Activated gamma-delta T cell treated with anti-CD3 and anti-CD28 coated beads, Interleukin-2, amount 50 U/mL, for 16 hours (primary cell): ENCODE measurements around the gene SPEF2.
"Not testable (repeated sequence)": the region's sequence is repeated elsewhere in the genome, so short reads cannot be mapped to it uniquely, and the experiment has no call there.

Experiments used
- DNase-seq: peaks from one replicate; pipeline ENCODE4 v3.0.0-alpha.2; 2020; ENCODE audit warnings: low read depth

Gene SPEF2

DNA sequence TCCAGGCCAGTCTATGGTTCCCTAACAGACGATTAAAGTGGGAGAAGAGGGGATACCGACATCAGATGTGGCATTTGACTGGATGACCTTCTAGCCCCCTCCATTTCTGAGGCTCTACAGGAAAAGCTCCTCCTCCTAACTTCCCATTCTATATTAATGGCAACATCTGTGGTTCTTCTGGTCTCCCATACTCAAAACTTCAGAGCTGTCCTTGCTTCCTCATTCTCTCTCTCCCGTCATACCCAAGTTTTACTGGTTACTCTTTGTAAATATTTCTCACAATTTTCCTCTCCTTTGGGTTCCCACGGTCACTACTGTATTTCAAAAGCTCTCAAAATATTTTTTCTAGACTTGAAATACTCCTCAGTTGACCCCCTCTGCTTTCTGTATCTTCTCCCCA is 203.1 kb downstream of the SPEF2 start:
- DNase-seq: no peak

DNA sequence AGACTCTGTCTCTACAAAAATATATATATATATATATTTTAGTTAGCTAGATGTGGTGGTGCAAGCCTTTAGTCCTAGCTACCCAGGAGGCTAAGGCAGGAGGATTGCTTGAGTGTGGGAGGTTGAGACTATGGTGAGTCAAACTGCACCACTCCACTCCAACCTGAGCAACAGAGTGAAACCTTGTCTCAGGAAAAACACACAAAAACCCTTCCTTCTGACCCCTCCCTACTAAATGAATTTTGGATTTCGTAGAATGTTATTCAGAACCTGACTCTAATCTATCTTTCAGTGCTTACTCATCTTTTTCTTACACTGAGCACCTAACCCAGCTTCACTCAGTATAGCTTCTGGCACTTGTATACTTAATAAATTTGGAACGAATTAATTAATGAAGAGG is 203.8 kb downstream of the SPEF2 start:
- DNase-seq: no peak

DNA sequence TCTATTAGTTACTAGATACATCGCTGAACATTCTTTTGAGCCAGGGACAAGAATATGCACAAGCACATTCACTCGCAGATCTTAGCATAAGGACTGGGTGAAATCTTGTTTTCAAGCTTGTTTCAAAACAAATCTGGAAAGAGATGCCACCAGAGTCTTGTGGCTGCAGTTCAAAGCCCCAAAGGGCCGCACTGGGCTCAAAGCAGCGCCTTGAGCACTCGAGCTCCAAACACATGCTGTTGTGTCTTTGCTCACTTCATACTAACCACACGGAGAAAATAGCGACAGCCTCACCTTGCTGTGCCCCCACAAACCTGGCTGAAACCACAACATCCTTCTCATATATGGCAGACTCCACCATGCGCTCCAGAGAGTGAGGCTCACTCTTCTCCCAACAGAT is 204.8 kb downstream of the SPEF2 start:
- no peak for DNase-seq

DNA sequence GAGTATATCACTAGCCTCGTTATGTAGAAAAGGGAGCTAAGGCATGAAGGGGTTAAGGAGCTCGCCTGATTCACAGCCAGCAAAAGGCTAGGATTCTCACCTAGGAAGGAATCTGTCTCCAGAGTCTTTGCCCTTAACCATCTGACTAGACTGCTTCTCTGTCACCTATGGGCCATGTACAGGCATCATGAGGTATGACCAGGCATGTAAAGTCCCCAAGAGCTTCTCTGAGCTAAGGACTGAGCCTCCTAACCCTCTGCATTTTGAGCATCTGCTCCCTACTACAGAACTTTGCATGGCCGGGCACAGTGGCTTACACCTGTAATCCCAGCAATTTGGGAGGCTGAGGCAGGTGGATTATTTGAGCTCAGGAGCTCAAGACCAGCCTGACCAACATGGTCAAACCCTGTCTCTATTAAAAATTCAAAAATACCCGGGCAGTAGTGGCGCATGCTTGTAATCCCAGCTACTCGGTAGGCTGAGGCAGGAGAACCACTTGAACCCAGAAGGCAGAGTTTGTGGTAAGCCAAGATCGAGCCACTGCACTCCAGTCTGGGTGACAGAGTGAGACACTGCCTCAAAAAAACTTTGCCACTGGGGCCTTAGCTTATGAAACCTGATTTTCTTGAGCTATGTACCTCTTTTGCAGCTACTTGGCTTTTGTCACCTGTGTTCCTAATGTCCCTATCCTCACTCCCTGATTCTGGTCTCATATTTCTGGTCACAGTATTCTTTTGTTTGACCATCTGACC is 205.9 kb downstream of the SPEF2 start:
- DNase-seq: no peak

DNA sequence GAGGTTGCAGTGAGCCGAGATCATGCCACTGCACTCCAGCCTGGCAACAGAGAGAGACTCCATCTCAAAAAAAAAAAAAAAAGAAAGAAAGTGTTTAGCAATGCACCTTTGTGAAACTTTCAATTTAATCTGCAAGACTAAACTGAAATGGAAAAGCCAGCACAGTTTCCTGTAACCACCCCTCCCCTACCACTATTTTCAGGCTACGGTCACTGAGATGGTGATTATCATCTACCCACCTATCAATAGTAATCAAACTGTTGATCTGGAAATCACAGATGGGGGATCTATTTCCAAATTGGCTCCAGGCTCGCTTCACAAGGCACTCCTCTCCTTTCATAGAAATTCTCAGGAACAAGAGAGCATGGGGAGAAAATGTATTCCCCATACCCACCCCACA is 208.4 kb downstream of the SPEF2 start:
- no peak for DNase-seq

DNA sequence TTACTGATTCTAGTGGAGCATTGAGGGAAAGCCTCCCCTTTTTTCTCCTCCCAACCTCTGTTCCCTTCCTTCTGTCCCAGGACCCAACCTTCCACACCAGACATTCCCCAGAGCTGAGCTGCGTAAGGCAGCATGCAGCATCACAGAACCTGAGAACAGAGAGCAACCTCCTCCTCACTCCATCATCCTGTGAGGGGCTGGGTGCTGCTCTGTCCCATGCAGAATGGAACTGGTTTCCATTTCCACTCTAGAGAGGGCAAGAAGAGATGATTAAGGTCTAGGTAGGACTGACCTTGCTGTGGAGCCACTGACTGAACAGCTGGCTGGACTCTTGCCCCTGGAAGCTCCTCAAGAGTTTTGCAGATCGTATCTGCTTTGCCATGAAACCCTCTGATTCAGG is 208.9 kb downstream of the SPEF2 start:
- no peak for DNase-seq

DNA sequence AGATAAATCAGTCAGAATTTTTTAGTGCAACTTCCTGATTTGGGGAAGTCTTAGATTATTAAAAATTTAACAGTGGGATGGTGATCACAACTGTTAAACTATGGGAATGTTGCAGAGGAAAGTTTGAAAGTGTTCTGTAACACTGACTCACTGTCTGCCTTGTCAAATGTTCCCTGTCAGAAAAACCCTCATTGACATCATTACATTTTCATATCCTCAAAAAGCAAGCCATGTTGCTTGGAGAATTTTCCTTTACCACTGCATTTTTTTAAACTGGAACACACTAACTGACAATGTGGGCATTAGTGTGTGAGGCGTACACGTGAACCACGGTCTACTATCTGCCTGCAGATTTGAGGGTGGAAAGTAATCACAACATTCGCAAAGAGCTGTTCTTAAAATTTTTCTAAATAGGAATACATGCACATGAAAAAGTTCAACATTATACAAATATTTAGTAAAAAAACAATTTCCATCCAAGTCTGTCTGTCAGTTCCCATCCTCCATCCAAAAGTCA is 210.5 kb downstream of the SPEF2 start:
- no peak for DNase-seq

DNA sequence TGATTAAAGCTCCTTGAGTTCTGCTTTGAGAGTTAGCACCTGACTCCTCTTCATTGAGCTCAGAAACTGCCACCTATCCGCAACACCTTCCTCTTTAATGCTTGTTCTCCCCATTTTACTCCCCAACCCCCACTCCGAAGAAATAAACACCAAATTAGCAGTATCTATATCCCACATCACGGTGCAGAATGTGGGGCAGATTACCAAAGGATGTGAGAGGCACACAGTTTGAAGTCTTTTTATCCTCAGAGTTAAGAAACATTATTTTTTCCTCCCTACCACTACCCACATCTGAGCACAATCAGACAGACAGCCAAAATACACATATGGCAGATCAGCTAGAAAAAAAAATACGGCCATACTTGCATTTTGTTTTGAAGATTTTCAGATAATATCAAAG is 212.9 kb downstream of the SPEF2 start:
- DNase-seq: no peak

DNA sequence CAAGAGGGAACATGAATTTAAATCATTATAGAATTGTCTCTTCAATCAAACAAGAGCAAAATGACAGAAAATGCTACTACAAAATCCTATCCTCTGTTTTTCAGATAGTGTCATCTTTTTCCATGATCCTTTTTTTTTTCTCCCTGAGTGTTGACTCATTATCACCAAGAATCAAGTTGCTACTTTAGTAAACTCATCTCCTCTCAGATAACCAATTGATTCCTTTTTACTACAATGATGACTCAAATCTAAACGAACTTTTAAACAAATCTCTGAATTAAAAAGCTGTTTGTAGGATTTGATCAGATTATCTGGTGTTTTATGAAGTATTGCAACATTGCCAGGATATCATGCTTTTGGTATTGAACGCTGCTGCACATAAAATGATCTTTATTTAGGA is 215.1 kb downstream of the SPEF2 start:
- DNase-seq: no peak

DNA sequence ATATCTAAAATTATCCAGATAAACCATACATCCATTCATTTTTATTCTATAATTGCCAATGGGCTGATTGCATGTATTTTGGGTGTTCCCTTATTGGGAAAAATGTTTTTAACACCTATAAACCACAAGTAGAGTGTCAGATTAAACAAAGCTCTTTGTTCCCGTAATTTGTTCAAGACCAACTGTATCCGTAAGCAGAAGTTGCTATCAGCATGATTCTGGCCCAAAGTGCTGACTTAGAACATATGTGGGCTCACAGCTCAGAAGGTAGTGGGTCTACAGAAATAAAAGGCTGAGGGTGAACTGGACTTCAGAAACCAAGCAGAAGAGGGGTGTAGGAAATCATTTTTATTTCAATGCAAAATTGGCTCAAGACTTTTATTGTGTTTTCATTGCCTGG is 215.6 kb downstream of the SPEF2 start:
- no peak for DNase-seq

DNA sequence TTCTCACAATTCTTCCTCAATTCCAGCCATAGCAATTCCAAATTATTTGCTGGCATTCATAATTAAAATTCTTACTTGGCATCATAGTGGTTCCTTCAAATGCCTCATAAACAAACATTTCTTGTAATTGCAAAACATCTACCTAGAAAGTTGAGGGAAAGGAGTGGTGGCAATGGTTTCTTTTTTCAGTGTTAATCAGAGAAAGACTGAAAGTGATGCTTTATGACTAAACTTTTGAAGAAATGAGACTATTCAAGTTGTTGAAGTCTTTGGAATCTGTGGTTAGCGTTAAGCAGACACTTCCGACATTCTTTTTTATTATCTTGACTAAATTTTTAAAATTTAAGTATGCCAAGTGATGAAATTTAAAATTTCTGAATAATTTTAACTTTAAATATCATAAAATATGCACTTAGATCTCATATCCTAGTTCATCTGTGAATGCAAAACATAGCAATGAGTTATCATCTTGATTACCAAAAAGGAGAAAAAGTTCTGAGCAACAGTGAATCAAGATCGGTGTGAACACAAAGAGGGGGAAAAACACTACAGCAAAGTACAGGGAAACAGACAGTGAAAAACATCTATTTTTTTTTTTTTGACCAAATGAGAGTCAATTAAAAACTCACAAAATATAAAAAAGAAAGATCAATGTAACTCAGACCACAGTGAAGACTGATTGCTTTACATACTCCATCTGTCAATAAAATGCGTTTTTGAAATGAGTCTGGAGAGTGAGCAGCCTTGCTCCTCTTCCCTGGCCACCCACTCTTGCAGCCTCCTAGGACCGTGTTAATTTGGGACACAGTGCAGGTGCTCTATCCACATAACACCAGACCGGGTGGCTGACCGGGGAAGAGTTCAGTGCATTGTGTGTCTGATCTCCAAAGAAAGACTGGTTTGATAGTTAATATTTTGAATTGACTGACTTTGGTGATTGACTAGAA is 218.4 kb downstream of the SPEF2 start:
- DNase-seq: no peak

DNA sequence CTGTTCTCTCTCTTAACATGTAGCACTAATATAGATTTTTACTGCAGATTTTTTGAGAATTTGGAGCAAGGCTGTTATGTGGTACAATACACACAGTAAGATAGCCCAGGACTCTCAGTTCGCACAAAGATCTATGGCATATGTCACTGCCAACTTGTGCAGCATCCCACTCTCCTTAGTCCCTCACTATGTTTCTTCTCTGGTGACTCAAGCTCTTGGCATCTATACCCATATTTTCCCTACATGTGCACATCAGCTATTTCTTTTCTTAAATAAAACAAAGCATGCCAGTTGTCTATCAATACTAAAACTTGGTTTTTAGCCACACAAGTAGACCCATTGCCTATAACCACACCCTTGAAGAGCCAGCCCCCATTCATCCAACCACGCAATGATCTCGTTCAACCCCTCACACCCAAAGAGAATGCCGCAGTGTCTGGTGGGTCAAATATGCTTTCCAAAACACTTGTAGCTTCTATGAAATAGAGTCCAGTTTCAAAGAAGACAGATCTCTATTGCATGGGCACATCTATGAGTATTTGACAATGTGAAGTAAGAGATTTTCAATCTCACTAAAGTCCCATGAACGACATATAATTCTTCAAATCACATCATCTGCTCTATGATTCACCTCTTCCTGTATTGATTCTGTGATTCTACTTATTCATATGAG is 220.8 kb downstream of the SPEF2 start:
- DNase-seq: no peak

DNA sequence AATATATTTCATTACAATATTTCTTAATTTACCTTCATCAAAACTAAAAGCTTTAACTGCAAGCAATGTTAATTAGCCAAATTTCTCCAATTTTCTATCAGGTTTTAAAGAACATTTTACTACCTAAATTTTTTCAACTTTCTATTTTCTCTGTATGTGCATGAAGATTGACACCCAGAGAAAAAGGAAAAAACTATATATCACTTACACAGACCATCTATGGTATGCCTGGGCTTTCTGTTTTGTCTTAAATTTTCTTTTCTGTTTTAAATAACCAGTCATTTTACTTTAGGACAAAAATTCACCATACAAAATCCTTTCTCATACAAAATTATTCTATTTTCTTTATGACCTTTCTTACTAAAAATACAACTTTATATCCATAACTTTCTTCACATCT is 225.2 kb downstream of the SPEF2 start:
- no peak for DNase-seq

DNA sequence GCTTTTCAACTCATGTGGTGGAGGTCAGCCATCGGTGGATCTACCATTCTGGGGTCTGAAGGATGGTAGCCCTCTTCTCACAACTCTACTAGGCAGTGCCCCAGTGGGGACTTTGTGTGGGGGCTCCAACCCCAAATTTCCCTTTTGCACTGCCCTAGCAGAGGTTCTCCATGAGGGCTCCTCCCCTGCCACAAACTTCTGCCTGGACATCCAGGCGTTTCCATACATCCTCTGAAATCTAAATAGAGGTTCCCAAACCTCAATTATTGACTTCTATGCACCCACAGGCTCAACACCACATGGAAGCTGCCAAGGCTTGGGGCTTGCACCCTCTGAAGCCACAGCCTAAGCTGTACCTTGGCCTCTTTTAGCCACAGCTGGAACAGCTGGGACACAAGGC is 227.8 kb downstream of the SPEF2 start:
- DNase-seq: not testable (repeated sequence)

DNA sequence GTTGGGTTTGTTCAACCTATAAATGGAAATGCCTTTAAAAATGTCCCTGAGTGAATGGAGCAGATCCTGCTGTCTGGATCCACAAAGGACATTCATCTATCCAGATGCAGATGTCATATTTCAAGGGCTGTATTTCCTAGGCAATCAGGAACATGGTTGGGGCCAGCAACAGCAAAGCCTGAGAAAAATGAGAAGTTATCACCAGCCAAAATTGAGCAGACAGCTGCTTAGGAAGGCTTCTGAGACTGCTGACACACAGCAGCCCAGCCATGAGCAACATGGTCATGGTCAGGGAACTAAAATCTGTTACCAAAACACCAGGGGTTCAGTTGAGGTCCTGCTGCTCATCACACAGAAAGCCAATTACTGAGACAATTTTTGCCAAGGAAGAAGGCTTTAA is 229.8 kb downstream of the SPEF2 start:
- DNase-seq: no peak

DNA sequence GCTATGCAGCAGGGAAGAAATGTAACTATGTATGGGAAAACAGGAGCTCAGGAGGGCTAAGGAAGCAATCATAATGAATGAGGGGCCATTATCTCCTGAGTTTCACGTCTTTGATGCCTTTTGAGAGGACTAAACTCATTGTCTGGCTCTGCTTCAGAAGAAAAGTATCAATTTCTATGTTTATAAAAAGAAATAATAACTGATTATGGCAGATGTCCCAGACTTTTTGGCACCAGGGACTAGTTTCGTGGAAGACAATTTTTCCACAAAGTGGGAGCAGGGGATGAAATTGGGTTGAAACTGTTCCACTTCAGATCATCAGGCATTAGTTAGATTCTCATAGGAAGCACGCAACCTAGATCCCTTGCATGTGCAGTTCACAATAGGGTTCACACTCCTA is 230.3 kb downstream of the SPEF2 start:
- no peak for DNase-seq

DNA sequence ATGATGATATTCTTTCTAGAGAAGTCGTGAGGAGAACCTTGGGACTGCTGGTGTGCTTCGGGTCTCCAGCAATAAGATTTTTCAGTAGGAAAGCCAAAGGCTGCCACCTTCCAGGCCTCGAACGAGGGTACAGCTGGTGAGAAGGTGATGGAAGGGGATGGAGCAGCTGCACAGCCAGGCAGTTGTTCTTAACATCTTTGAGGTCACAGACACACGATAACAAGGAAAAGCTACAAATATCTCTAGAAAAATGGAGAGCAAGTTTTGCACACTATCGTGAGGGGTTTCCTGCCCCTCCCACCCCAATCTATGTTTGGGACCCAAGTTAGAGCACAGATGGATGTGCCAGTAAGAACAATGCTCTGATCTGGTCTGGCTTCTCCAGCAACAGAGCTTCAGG is 232.2 kb downstream of the SPEF2 start:
- no peak for DNase-seq

DNA sequence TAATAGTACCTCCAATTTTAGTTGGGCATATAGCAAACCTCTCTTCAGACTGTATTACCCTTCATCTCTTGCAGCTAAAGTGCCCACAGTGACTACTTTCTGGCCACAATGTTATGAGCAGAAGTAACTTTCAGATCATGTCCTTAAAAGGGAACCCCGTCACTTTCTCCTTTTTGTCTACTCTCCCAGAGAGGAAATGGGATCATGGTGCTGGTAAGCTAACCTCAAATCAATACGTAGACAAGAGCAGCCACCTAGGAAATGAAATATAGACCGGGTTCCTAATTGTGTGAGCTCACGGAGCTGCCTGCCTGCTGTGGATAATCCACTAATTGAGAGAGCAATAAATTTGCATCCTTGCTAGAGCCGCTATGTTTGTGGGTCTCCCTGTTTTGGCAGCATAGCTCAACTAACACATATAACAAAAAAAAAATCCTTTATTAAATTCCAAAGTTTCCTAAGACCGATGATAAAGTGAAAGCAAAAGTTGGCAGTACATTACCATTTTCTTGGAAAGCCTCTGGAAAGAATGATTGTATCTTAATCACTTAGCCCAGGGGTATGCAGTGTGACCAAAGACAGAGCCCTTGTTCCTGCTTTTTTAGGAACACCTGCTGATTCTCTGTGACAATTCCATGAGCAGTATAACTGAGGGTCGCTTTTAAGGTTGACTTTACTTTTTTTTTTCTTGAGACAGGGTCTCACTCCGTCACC is 233.5 kb downstream of the SPEF2 start:
- no peak for DNase-seq

DNA sequence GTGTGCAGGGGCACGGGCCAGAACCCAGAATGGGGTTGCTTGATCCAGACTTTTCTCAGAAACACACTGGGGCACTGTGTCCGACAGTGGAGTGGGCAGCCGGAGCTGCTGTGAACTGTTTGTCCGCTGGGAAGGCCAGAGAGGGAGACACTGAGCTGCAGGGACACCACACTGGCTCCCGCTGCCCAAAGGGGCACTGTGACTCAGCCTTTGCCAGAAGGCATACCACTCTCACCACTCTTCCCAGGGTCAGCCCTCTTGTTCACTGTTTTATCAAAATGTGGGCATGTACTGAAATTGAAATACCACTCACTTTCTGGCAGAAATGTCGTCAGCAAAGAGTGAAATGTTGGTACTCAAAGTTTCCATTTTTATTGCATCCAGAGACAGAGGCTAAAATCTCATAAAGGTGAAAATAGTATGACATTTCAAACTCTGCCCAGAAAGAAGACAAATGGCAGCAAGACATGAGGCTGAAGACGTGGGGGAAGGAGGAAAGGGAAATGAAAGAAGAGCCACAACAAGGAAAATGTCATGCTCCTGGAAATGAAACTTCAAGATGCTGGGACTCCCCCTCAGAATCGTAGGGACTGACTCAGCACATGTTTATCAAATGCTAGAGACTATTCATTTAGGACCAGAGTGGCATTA is 234.5 kb downstream of the SPEF2 start:
- DNase-seq: peak; percentile 19

DNA sequence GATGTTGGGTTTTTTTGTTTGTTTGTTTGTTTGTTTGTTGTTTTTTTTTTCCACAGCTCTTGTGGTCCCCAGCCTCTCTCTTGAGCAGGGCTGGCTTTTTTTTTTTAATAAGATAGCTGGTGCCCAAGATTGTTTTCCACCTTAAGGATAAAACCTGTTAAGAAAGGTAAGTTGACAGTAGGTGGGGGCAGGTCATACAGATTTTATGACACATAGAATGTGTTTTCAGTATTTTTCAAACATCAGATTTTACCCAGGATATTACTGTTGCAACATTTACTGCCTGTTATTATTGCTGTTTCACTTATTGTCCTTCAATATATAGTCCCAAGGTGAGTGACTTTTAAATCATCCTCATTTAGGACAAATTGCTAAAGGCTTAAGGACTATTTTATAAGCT is 235.1 kb downstream of the SPEF2 start:
- DNase-seq: no peak

DNA sequence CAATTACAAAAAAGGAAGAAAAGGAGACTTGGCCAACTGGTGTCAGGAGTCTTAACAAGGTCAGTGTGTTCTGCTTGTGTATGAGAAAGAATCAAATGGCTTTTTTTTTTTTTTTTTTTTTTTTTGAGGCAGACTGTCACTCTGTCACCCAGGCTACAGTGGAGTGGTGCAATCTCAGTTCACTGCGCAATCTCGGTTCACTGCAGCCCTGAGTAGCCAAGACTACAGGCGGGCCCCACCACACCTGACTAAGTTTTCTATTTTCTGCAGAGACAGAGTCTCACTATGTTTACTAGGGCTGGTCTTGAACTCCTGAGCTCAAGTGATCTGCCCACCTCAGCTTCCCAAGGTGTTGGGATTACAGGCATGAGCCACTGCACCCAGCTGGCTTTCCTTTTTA is 236.0 kb downstream of the SPEF2 start:
- peak; percentile 50 for DNase-seq
